WERI-Rb-1 (cell line): Measurements from ENCODE around the gene TTYH3.

Experiments used
- DNase-seq: peaks from one replicate; pipeline ENCODE4 v3.0.0-alpha.2; 2020
- H3K27ac ChIP-seq: fragments of 250-450 bp; sonication (Bioruptor Pico); 2 replicates; pipeline ENCODE4 v1.5.1; 2020; ENCODE audit warnings: mild to moderate bottlenecking, moderate library complexity
- H3K27me3 ChIP-seq: fragments of 250-450 bp; sonication (Bioruptor Pico); 2 replicates; pipeline ENCODE4 v1.5.1; 2021; ENCODE audit warnings: mild to moderate bottlenecking, low read depth, moderate library complexity; ENCODE audit not compliant: insufficient read depth, severe bottlenecking
- H3K36me3 ChIP-seq: fragments of 250-450 bp; sonication (Bioruptor Pico); 2 replicates; pipeline ENCODE4 v1.5.1; 2020; ENCODE audit warnings: mild to moderate bottlenecking, moderate library complexity
- H3K4me3 ChIP-seq: 2 replicates; pipeline ENCODE4 v1.5.1; 2011; ENCODE audit warnings: low read depth, mild to moderate bottlenecking, control low read depth, low read length
- H3K9me3 ChIP-seq: fragments of 250-450 bp; sonication (Bioruptor Pico); 2 replicates; pipeline ENCODE4 v1.5.1; 2021; ENCODE audit warnings: mild to moderate bottlenecking, moderate library complexity; ENCODE audit not compliant: severe bottlenecking
- TF ChIP-seq, protein P1 (sequence below): IDR thresholded peaks from 2 replicates; pipeline ENCODE4 v1.5.1; 2011; ENCODE audit warnings: low read depth, mild to moderate bottlenecking, control low read depth, inconsistent platforms, low read length

The TTYH3 gene

DNA sequence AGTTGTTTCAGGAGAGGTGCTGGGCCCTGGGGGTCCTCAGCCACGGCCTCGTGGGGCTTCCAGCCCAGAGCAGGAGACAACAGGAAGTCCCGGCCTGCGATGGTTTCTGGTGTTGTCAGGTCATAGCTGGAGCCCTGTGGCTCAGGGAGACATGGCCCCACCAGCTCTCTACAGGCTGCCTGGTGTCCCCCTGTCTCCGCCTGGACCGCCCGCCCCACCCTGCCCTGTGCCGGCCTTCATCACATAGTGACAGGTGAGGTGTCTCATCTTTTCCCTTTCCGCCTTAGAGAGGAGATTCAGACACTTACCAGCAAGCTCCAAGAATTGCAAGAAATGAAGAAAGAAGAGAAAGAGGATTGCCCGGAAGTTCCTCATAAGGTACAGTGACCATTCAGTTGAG is 37.2 kb upstream of the TTYH3 start:
- no peak overlapping the region for H3K4me3 ChIP-seq
- no peaks in the 10 kb centered on the region for H3K9me3 ChIP-seq
- H3K36me3 ChIP-seq: peaks cover 46% of the 10 kb centered on the region
- H3K27ac ChIP-seq: no peak overlapping the region
- TF ChIP-seq, protein P1, sequence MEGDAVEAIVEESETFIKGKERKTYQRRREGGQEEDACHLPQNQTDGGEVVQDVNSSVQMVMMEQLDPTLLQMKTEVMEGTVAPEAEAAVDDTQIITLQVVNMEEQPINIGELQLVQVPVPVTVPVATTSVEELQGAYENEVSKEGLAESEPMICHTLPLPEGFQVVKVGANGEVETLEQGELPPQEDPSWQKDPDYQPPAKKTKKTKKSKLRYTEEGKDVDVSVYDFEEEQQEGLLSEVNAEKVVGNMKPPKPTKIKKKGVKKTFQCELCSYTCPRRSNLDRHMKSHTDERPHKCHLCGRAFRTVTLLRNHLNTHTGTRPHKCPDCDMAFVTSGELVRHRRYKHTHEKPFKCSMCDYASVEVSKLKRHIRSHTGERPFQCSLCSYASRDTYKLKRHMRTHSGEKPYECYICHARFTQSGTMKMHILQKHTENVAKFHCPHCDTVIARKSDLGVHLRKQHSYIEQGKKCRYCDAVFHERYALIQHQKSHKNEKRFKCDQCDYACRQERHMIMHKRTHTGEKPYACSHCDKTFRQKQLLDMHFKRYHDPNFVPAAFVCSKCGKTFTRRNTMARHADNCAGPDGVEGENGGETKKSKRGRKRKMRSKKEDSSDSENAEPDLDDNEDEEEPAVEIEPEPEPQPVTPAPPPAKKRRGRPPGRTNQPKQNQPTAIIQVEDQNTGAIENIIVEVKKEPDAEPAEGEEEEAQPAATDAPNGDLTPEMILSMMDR: no peak
- DNase-seq: no peak
- H3K27me3 ChIP-seq: no peaks in the 10 kb centered on the region

DNA sequence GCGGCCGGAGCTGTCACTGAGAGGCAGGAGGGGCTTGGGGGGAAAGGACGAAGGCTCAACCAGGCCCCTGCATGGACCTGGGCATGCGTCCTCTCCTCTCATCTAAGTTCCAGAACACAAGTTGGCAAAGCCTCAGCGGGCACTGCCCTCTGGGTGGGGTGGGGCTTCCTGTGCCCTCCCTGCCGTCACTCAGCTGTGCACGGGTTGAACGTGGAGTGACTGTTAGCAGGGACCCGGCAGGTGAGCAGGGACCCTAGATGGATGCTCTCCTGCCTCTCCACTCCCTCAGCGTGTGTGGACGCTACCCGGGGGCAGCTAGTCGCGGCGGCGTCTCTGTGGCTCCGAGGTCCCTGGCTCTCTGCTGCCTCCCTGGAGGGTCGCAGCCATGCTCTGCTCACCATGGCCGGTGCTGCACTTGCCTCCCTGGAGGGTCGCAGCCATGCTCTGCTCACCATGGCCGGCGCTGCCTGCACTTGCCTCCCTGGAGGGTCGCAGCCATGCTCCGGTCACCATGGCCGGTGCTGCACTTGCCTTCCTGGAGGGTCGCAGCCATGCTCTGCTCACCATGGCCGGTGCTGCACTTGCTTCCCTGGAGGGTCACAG is 36.4 kb upstream of the TTYH3 start:
- peaks cover 46% of the 10 kb centered on the region for H3K36me3 ChIP-seq
- H3K27me3 ChIP-seq: no peaks in the 10 kb centered on the region
- no peak for DNase-seq
- no peak overlapping the region for H3K4me3 ChIP-seq
- no peaks in the 10 kb centered on the region for H3K9me3 ChIP-seq
- no peak overlapping the region for H3K27ac ChIP-seq
- TF ChIP-seq, protein P1: no peak

DNA sequence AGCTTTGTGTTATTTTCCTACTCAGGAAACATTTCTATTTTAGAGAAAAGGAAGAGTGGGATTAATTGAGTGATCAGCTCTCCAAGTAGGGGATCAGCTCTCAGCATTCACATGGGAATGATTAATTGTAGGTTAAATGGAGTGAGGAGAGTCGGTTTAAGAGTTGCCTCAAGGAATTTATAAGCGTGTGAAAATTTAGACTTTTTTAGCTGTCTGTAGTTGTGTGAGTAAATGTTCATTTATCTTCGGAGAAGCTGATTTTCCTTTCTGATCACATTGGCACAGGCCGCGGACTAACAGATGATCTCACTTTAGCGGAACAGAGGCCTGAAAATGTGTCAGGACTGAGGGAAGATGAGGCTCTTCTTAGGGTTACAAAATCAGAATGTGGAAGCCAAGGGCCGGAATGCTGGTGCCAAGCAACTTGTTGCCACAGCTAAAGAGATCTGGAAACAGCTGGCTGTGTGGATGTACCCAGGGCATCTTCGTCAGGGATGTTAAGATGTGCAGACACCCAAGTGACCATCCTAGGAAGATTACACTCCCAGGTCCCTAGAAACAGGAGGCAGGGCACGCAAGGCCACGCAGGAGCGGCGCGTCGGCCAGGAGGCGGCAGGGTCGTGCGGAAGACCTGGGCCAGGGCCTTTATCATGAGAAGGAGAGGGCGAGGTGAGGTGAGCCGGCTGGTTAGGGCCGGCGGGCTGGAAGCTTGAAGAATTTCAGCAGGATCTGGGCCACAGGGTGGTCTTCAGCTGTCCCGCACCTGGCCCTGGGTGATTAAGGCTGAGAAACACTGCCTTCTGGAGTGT is 35.1 kb upstream of the TTYH3 start:
- H3K36me3 ChIP-seq: peaks cover 45% of the 10 kb centered on the region
- H3K27ac ChIP-seq: no peak overlapping the region
- no peak for DNase-seq
- no peaks in the 10 kb centered on the region for H3K9me3 ChIP-seq
- H3K27me3 ChIP-seq: no peaks in the 10 kb centered on the region
- TF ChIP-seq, protein P1: no peak
- H3K4me3 ChIP-seq: no peak overlapping the region

DNA sequence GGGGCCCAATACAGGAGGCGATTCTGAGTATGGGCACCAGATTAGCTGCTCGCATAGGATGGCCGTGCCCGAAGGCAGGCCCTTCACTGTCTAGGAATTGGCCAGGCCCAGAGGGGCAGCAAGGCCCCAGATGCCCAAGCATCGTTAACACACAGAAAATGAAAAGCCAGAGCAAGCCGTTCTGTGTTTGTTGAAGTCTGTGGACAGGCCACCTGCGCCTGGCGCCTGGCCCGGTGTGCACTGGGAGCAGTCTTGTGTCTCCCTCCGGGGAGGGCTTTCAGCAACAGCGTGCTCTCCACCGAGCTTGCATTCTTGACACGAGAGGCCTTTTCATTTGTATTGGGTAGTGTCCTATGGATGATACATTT is 34.5 kb upstream of the TTYH3 start:
- Histone ChIP-seq H3K27ac (no peak overlapping the region), H3K27me3 (no peaks in the 10 kb centered on the region), H3K36me3 (peaks cover 48% of the 10 kb centered on the region), H3K9me3 (no peaks in the 10 kb centered on the region), H3K4me3 (no peak overlapping the region)
- TF ChIP-seq, protein P1: no peak
- no peak for DNase-seq

DNA sequence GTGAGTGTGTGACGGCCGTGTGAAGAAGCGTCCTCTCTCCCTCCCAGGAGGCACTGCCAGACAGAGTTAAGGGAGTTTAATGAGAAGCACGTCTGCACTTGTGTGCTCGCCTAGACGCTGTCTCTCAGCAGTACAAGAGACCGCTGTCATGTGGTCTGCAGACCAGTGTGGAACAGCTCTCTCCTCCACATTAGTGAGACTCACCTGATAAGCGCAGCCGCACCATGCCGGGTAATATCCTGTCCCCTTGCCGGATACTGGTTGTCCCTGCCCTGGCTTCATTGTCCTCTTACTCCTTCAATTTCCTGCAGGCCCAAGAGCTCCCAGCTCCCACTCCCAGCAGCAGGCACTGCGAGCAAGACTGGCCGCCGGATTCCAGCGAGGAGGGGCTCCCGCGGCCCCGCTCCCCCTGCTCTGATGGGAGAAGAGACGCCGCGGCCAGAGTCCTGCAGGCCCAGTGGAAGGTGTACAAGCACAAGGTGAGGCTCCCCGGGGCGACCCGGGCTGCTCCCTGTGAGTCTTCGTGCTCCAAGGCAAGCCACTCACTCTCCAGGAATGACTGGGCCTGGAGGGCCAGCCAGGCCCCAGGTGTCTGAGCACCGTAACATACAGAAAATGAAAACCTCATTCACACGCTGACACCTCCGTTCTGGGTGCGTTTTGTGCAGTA is 33.5 kb upstream of the TTYH3 start:
- H3K27me3 ChIP-seq: no peaks in the 10 kb centered on the region
- no peak for DNase-seq
- H3K27ac ChIP-seq: no peak overlapping the region
- TF ChIP-seq, protein P1: no peak
- H3K36me3 ChIP-seq: peaks cover 37% of the 10 kb centered on the region
- no peaks in the 10 kb centered on the region for H3K9me3 ChIP-seq
- H3K4me3 ChIP-seq: no peak overlapping the region
